IMR-90 (cell line): ENCODE measurements around the gene TICAM2. TPM values are rescaled to one million over a fixed set of nuclear protein-coding genes. Genes with fewer than 3 reads are reported as not detected.
"Not testable (repeated sequence)": the region's sequence is repeated elsewhere in the genome, so short reads cannot be mapped to it uniquely, and the experiment has no call there.

ENCODE experiments used
- ATAC-seq: fragments of 200-7000 bp; cut with Tn5 transposase; 2 replicates; pipeline ENCODE4 v1.9.1; 2020; ENCODE audit warnings: low read depth, mild to moderate bottlenecking, moderate library complexity
- BruUV-seq: library from RNA; stranded (reverse); fragments of 400-500 nt; replicated peaks from 2 replicates; lab custom pipeline; 2021; lab: Mats Ljungman, UMichigan
- CTCF ChIA-PET: fragments of 300-600 bp; formaldehyde crosslinking; extraction: SDS; loops from one replicate; lab custom pipeline; 2021; ENCODE audit warnings: antibody characterized with exemption; lab: Yijun Ruan, JAX
- POLR2A ChIA-PET: fragments of 300-600 bp; sonication (Branson Sonifier 250); formaldehyde crosslinking; loops from one replicate; lab custom pipeline; 2022; ENCODE audit warnings: antibody characterized with exemption; ENCODE audit not compliant: unreplicated experiment; lab: Charles Lee
- DNase-seq: peaks from one replicate; pipeline ENCODE4 v3.0.0; 2013
- H2AFZ ChIP-seq: replicated peaks from 2 replicates; pipeline ENCODE3; 2013; ENCODE audit warnings: low read length, mild to moderate bottlenecking; ENCODE audit not compliant: poor library complexity
- H2AK5ac ChIP-seq: 2 replicates; pipeline ENCODE4 v1.6.1; 2013; ENCODE audit warnings: low read depth, low read length, inconsistent platforms
- H2AK9ac ChIP-seq: replicated peaks from 2 replicates; pipeline ENCODE3; 2013; ENCODE audit warnings: mild to moderate bottlenecking, low read depth, low read length, moderate library complexity; ENCODE audit not compliant: poor library complexity
- H2BK120ac ChIP-seq: 2 replicates; pipeline ENCODE4 v1.6.1; 2013; ENCODE audit warnings: low read depth, low read length, inconsistent platforms
- H2BK15ac ChIP-seq: 3 replicates; pipeline ENCODE4 v1.6.1; 2013; ENCODE audit warnings: low read depth, low read length, inconsistent platforms
- H2BK20ac ChIP-seq: 2 replicates; pipeline ENCODE4 v1.6.1; 2013; ENCODE audit warnings: low read depth, mild to moderate bottlenecking, inconsistent platforms, low read length, moderate library complexity
- H2BK5ac ChIP-seq: 2 replicates; pipeline ENCODE4 v1.6.1; 2013; ENCODE audit warnings: mild to moderate bottlenecking, low read depth, low read length, inconsistent platforms; ENCODE audit not compliant: poor library complexity, severe bottlenecking
- H3K14ac ChIP-seq: replicated peaks from 2 replicates; pipeline ENCODE4 v1.6.1; 2013; ENCODE audit warnings: low read depth, low read length, inconsistent platforms
- H3K18ac ChIP-seq: 2 replicates; pipeline ENCODE4 v1.6.1; 2013; ENCODE audit warnings: low read depth, low read length, control low read depth
- H3K23ac ChIP-seq: 2 replicates; pipeline ENCODE4 v1.6.1; 2013; ENCODE audit warnings: low read depth, low read length, inconsistent platforms
- H3K27ac ChIP-seq: 2 replicates; pipeline ENCODE4 v1.5.1; 2013; ENCODE audit warnings: mild to moderate bottlenecking, control low read depth, low read length; ENCODE audit not compliant: insufficient read depth
- H3K27me3 ChIP-seq: 2 replicates; pipeline ENCODE4 v1.6.1; 2013; ENCODE audit warnings: low read length; ENCODE audit not compliant: control insufficient read depth, insufficient read depth
- H3K36me3 ChIP-seq: 2 replicates; pipeline ENCODE4 v1.6.1; 2013; ENCODE audit warnings: low read length, mixed read lengths; ENCODE audit not compliant: control insufficient read depth, insufficient read depth
- H3K4ac ChIP-seq: 2 replicates; pipeline ENCODE4 v1.6.1; 2013; ENCODE audit warnings: low read depth, low read length, inconsistent platforms
- H3K4me1 ChIP-seq: 2 replicates; pipeline ENCODE4 v1.6.1; 2013; ENCODE audit warnings: low read length, mixed read lengths; ENCODE audit not compliant: control insufficient read depth, insufficient read depth
- H3K4me2 ChIP-seq: 2 replicates; pipeline ENCODE4 v1.6.1; 2013; ENCODE audit warnings: low read depth, mild to moderate bottlenecking, control low read depth, low read length, moderate library complexity
- H3K4me3 ChIP-seq: 2 replicates; pipeline ENCODE4 v1.5.1; 2013; ENCODE audit warnings: low read depth, mild to moderate bottlenecking, control low read depth, low read length, moderate library complexity; ENCODE audit not compliant: insufficient read depth
- H3K56ac ChIP-seq: 2 replicates; pipeline ENCODE4 v1.6.1; 2013; ENCODE audit warnings: low read length, inconsistent platforms; ENCODE audit not compliant: insufficient read depth; ENCODE audit errors: extremely low read depth
- H3K79me1 ChIP-seq, 2 experiments: 2 replicates each; pipeline ENCODE4 v1.6.1; 2013; ENCODE audit warnings: low read length in 2 of 2, inconsistent platforms in 1 of 2, low read depth in 1 of 2
- H3K9ac ChIP-seq: 2 replicates; pipeline ENCODE4 v1.6.1; 2013; ENCODE audit warnings: low read depth, low read length, control low read depth
- H3K9me1 ChIP-seq: 2 replicates; pipeline ENCODE4 v1.6.1; 2013; ENCODE audit warnings: low read length, inconsistent platforms; ENCODE audit not compliant: insufficient read depth
- H3K9me3 ChIP-seq: 2 replicates; pipeline ENCODE4 v1.6.1; 2013; ENCODE audit warnings: low read length; ENCODE audit not compliant: control insufficient read depth, insufficient read depth
- H4K20me1 ChIP-seq: 2 replicates; pipeline ENCODE4 v1.6.1; 2013; ENCODE audit warnings: low read length, inconsistent platforms; ENCODE audit not compliant: insufficient read depth
- H4K5ac ChIP-seq: 2 replicates; pipeline ENCODE4 v1.6.1; 2013; ENCODE audit warnings: mild to moderate bottlenecking, low read depth, low read length, control low read depth
- H4K8ac ChIP-seq, 2 experiments: 2 replicates each; pipeline ENCODE4 v1.6.1; 2013; ENCODE audit warnings: low read depth in 2 of 2, low read length in 2 of 2, control low read depth in 1 of 2, inconsistent platforms in 1 of 2
- H4K91ac ChIP-seq: 2 replicates; pipeline ENCODE4 v1.6.1; 2013; ENCODE audit warnings: low read depth, low read length, inconsistent platforms; ENCODE audit not compliant: insufficient read depth
- WGBS, 2 experiments: methylation state at CpG; one replicate each; pipeline versions ENCODE4 v1.1.5 to v1.1.7; 2013; ENCODE audit warnings: missing lambda C conversion rate in 2 of 2; ENCODE audit not compliant: insufficient read length in 1 of 2; ENCODE audit errors: extremely low coverage in 2 of 2; 5-methylcytosine and 5-hydroxymethylcytosine counted together
- dilution Hi-C: fragments of 300-500 bp; cut with HindIII; formaldehyde crosslinking; loops from one replicate; pipeline ENCODE4 v1.14.3; 2018; ENCODE audit warnings: low sequenced_read_pairs; ENCODE audit not compliant: unreplicated experiment
- in situ Hi-C: fragments of 300-500 bp; cut with MboI; formaldehyde crosslinking; loops from 3 replicates; pipeline ENCODE4 v1.14.3; 2019; ENCODE audit warnings: low sequenced_read_pairs, inconsistent platforms, mixed read lengths
- intact Hi-C: fragments of 100-400 bp; cut with micrococcal nuclease; formaldehyde crosslinking; loops from 2 replicates; pipeline ENCODE4 v1.10.0; 2022
- polyA plus RNA-seq, 3 experiments: library from polyadenylated mRNA; depleted of rRNA; stranded (reverse); fragments of >200 nt; gene quantifications; 2 replicates each; pipeline ENCODE4 v1.2.3, GENCODE V29; 2012; ENCODE audit warnings: low replicate concordance in 1 of 3
- total RNA-seq: library from RNA; depleted of rRNA; stranded (reverse); fragments of >200 nt; gene quantifications from 2 replicates; pipeline ENCODE4 v1.2.3, GENCODE V29; 2012

Gene TICAM2
- total and polyA plus RNA-seq, 2 of the 4 experiments (the other 2 are of a cell fraction), result 2.9 to 4.3 TPM

DNA sequence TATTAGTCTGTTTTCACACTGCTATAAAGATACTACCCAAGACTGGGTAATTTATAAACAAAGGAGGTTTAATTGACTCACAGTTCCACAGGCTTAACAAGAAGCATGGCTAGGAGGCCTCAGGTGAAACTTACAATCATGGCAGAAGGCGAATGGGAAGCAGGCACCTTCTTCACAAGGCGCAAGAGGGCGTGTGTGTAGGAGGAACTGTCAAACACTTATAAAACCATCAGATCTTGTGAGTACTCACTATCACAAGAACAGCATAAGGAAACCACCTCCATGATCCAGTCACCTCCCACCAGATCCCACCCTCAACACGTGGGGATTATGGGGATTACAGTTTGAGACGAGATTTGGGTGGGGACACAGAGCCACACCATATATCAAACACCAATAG, 43.1 kb upstream of the TICAM2 start:
- H3K9me1 ChIP-seq, DNase-seq, H3K4ac ChIP-seq, H3K23ac ChIP-seq, intact Hi-C loops, H4K8ac ChIP-seq, H2BK20ac ChIP-seq, H3K4me3 ChIP-seq, H3K9ac ChIP-seq, H3K9me3 ChIP-seq, H2BK120ac ChIP-seq, H3K27ac ChIP-seq, dilution Hi-C loops, H3K36me3 ChIP-seq, H4K91ac ChIP-seq, H4K20me1 ChIP-seq, H3K14ac ChIP-seq, CTCF ChIA-PET, H3K79me1 ChIP-seq, POLR2A ChIA-PET, H3K56ac ChIP-seq, H2AFZ ChIP-seq, H2AK5ac ChIP-seq, H4K5ac ChIP-seq, H3K4me1 ChIP-seq, H2BK5ac ChIP-seq, BruUV-seq, H2BK15ac ChIP-seq, H3K4me2 ChIP-seq, ATAC-seq, H2AK9ac ChIP-seq, H3K18ac ChIP-seq: not testable (repeated sequence)
- WGBS, 2 experiments, result no CpG with 5 or more reads among the region's 5 CpGs
- peaks cover 26% of the 10 kb centered on the region for H3K27me3 ChIP-seq
- in situ Hi-C loops, result loop anchor here (10.0 kb wide), 1 partner anchor 169 kb away; the partner anchor contains the start of gene CDO1
